GM21526 (cell line): ENCODE results near the gene COL25A1.
"Not testable (repeated sequence)": the region's sequence is repeated elsewhere in the genome, so short reads cannot be mapped to it uniquely, and the experiment has no call there.

Experiments
- ATAC-seq: cut with Tn5 transposase; IDR thresholded peaks from one replicate; pipeline ENCODE4 v1.9.1; 2021; ENCODE audit warnings: moderate library complexity; ENCODE audit not compliant: unreplicated experiment, low FRiP score

The COL25A1 gene

DNA sequence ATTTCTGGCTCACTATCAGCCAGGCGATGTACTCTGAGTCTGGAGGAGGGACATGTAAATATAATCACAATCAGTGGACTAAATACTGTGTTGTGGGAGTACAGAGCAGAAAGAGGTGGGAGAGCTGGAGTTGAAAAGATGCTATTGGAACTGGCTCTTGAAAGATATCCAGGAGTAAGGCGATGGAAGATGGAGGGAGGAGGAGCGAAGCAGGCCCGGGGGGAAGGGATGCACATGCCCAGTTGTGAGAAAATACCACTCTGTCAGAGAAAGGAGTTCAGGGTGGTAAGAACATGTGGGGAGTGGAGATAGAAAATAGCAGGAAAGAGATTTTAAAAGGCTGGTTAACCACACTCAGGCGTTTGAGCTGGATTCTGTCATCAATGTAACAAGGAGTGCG lies 322.7 kb downstream of the COL25A1 start:
- no peak for ATAC-seq

DNA sequence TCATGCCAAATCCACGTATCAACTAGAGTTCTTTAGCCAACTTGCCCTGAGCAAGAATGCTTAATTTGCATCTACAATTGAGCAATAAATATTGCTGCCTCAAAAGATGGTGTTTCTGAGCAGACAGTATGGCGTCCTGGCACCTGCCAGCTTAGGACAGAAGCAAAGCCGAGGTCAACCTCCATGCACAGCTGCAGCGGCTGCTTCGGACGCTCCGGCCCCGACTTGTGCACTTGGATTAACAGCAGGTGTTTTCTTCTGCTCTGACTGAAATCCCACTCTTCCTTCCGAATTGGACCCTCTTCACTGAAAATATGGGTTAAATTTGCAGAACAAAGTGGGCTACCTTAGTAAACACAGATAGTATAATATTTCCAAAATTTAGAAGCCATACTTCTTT lies 324.4 kb downstream of the COL25A1 start:
- ATAC-seq = no peak

DNA sequence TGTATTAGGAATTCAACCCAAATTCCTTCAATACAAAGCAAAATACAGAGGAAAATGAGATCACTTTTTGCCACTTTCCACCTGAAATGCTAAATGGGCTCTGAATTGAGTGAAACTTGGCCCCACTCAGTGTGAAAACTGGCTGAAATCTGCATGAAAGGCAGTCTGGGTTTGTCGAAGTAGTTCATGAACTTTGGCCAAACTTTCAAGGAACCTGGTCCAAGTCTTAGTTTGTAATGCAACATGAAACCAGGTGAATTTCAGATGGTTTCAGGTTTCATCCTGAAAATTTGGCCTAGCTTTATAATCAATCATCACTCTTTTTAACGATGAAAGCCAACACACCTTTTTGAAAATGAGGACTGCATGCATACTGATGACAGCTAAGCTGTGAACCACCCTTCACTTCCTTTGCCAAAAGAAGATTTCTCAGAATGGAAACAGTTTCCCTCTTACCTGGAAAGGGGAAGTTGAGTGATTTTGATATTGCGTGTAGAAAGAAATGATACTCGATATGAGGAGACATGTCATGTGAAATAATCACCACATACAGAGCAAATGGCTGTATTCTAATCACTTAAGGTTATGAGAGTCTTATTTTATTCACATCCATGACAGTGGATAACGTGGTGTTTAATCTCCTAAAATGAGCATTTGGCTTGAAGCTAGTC lies 329.7 kb downstream of the COL25A1 start:
- no peak for ATAC-seq

- ATAC-seq = no peak
Observed at GRCh38 chr4:108971473-108971872, 331.0 kb downstream of the COL25A1 start.

DNA sequence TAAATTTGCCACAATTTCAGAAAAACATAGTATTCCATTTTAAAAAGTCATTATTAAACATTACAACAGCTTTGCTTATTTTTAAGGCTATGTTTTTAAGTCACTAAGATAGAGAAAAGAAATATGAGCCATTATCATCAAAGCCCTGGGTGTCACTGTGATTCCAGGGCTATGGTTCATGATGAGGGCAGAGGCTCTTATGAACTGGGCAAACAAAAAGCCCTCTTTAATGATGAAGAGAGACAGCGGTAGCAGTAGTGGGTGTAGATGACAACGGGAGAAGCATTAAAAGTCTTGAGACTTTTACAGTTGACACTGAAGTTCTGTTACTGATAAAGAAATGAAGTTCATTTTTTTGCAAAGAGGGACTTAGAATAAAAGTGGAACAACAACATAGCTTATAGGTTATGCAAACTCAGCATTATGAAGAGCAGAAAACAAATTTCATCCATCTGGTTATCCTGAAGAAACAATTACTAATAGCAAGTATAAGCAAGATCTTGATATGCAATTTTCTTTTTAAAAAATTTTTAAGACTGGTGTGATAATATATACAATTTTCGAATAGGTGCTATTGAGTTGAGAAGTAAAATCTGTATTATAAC lies 336.9 kb downstream of the COL25A1 start:
- no peak for ATAC-seq

DNA sequence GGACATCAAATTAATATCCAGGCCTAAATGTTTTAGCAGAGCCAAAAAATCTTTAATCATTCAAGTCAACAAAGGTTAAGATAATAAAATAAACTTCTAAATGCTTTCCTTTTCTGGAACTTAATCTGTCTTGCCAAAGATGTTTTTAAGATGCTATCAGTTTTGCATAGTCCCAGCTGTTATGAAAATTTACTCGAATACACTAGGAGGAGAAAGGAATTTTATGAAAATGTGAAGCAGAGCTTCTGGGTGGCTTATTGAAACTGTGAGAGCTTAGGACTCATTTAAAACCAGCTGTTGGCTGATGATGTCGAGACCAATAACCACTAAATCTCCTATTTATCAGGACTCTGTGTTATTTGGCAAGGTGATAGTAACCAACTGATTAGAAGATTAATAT lies 337.4 kb downstream of the COL25A1 start:
- ATAC-seq = no peak

DNA sequence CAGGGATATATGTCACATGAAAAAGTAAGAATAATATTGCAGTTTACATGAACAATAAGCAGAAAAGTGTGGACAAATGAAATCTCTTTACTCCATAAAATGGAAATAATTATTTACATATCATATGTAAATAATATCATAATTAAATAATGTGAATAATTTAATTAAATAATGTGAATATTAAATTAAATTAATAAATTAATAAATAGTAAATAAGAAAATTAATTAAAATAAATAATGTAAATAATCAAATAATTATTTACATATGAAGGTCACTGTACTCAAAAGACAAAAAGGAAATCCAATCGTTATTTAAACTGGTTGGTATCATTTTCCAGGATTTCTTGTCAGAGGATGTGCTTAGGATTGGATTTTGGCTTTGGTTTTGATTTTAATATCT lies 338.5 kb downstream of the COL25A1 start:
- no peak for ATAC-seq

DNA sequence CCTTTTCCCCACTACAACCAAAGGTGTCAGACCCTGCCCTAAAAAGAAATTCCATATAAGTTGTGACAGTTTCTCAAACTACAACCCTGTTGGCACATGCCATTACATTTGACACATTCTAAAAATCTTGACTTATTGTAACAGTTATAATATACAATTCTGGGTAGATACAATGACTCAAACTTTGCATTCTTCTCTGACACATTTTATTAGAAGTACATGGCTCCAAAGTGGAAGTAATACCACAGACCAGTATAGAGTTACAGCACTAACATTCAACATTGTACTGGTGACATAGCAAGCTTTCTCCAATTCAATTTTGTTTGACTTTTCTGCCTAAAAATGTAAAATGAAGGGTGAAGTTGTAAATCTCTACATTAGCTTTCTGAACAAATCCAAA lies 343.0 kb downstream of the COL25A1 start:
- ATAC-seq = no peak

DNA sequence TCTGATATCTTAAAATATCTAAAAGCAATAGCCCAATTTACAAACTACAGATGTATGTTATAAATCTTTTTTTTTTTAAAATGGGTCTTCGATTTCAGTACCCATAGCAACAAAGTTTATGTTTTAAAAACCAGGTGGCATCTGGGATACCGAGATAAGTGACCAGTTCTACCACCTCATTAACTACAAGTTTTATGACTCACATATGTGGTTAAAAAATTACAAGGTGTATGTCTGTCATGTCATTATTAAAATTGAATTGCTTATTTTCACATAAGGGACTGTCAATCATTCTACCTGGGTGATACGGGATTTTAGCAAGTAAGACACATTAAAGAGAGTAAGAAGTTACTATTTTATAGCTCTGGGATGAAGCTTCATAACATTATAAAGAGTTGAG lies 347.6 kb downstream of the COL25A1 start:
- ATAC-seq = no peak

- ATAC-seq = no peak
Observed at GRCh38 chr4:108953941-108954340, 348.5 kb downstream of the COL25A1 start.

GRCh38 chr4:108950158-108950915 lies 352.1 kb downstream of the COL25A1 start:
- ATAC-seq = no peak

DNA sequence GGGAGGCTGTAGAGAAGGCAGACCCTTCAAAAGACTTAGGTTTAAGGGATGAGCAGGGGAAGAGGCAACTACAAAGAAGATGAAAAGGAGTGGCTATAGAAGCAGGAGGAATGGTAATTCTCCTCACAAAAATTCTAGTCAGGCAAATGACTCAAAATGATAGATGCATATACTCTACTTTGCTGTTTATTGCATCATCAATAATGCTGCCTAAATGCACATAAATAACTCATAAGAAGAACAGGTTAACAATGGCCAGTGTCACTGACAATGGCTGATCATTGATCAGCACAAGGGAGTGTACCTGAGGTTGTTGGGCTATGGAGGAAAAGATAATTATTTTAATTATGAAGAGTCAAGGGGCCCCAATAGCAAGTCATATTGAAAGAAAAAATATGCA lies 354.9 kb downstream of the COL25A1 start:
- ATAC-seq = no peak

DNA sequence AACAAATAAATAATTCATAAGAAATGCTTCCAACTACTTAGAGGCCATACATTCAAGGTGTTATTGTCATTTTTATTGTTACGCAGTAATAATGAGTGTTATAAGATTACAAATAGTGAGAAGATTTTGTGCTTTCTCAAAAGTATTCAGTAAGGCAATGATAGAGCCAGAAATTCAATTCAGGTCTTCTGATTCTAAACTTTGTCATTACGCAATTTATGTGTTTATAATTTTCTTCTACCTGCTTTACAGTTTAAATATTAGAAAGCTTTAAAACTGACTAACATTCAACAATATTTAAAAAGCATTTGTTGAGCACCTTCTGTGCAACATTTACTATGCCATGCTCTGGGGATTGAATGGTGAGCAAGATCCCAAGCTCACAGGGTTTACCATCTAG lies 356.2 kb downstream of the COL25A1 start:
- ATAC-seq = no peak

DNA sequence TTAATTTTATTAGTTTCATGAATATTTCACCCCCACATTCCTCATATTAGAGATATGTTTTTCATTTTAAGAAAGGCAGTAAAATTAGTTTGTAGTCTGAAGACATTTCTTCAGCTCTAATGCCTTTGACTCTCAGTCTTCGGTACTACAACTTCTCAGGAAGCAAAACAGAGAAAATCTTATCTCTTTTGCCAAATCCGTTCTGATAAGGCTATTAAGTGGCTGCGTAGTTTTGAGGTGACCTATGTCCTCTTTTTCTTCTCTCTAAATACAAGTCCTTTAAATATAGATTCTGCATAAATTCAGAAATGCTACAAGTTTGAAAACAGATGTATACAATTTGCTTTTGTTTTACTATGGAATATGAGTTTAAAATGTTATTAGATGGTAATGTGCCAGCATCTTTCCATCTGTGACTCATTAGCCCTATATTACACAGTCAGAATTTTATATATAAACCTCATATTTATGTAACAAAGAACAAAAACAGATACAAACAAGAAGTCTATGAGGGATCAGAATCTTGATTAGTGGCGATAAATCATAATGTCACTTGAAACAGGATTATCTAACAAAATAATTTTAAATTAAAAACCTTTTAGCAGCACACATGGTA lies 358.4 kb downstream of the COL25A1 start:
- ATAC-seq = no peak

- ATAC-seq = no peak
Observed at GRCh38 chr4:108943371-108943770, 359.1 kb downstream of the COL25A1 start.

GRCh38 chr4:108941904-108942430 lies 360.5 kb downstream of the COL25A1 start:
- ATAC-seq = no peak

GRCh38 chr4:108940634-108941033 lies 361.8 kb downstream of the COL25A1 start:
- no peak for ATAC-seq

DNA sequence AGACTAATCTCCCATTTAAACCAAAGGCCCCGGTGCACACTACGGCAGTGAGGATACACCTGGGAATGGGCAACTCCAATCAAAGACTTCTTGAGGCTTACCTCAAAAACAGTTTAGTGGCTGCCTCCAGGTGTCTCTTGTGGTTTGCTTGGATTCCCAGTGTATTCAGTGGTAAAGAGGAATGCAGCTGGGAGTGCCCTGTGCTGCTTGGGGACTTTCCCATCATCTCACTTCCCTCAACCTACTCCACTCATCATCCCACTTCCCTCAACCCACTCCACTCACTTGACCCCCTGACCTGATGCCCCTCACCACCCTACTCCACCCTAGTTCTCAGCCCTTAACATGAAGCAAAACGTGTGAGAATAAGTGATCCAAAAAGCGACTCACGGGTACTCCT lies 362.3 kb downstream of the COL25A1 start:
- no peak for ATAC-seq

DNA sequence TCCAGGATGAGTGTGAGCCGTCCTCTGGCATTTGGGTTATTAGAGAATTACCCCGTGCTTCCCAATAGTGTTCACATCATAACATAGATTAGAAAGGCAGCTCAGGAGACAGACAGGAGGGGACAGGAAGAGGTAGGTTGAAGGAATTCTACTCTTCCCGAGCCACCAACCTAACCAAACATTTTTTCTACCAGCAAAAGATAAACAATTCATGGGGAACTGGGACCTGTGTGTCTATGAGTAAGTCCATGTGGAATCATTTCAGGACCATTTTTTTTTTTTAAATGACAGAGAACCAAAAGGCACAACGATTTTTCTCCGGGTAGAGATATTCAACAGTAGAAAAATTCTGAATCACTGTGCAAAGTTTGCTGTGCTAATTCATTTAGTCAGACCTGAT lies 365.4 kb downstream of the COL25A1 start:
- ATAC-seq = no peak

DNA sequence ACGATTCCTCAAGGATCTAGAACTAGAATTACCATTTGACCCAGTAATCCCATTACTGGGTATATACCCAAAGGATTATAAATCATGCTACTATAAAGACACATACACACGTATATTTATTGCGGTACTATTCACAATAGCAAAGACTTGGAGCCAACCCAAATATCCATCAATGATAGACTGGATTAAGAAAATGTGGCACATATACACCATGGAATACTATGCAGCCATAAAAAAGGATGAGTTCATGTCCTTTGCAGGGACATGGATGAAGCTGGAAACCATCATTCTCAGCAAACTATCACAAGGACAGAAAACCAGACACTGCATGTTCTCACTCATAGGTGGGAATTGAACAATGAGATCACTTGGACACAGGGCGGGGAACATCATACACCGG lies 368.5 kb downstream of the COL25A1 start:
- ATAC-seq = not testable (repeated sequence)

- ATAC-seq = no peak
Observed at GRCh38 chr4:108933046-108933445, 369.4 kb downstream of the COL25A1 start.
